ENCODE data around the gene MARK3.

The MARK3 gene

DNA sequence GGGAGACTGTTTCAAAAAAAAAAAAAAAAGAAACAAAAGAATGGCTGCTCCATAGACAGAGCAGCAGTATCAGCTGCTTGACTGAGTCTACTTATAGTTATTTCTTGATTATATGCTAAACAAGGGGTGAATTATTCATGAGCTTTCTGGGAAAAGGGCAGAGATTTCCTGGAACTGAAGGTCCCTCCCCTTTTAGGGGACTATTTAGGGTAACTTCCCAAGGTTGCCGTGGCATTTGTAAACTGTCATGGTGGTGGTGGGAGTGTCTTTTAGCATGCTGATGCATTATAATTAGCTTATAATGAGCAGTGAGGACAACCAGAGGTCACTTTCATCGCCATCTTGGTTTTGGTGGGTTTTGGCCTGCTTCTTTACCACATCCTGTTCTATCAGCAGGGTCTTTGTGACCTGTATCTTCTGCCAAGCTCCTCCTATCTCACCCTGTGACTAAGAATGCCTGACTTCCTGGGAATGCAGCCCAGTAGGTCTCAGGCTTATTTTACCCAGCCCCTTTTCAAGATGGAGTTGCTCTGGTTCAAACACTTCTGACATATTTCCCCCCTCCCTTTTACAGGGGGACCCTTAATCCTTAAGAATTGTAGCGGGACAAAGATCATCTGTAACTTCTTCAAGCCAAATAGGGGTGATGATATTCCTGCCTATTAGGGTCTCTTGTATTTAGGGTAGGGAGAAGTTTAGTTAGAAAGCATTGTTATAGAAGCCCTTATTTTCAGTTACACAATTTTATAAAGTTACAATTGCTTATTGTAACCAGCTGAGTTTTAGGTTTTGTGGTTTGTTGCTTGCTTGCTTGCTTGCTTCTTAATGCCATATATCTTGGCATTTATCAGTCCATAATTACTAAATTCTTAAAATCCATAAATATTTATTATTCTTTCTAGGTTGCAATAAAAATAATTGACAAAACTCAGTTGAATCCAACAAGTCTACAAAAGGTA, 42.5 kb downstream of the MARK3 start:
- TF ChIP-seq, protein P1, sequence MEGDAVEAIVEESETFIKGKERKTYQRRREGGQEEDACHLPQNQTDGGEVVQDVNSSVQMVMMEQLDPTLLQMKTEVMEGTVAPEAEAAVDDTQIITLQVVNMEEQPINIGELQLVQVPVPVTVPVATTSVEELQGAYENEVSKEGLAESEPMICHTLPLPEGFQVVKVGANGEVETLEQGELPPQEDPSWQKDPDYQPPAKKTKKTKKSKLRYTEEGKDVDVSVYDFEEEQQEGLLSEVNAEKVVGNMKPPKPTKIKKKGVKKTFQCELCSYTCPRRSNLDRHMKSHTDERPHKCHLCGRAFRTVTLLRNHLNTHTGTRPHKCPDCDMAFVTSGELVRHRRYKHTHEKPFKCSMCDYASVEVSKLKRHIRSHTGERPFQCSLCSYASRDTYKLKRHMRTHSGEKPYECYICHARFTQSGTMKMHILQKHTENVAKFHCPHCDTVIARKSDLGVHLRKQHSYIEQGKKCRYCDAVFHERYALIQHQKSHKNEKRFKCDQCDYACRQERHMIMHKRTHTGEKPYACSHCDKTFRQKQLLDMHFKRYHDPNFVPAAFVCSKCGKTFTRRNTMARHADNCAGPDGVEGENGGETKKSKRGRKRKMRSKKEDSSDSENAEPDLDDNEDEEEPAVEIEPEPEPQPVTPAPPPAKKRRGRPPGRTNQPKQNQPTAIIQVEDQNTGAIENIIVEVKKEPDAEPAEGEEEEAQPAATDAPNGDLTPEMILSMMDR (IDR thresholded peaks at IDR 0.05; ENCODE audit: borderline replicate concordance, insufficient read depth, low read depth, low read length), result no peak
- H3K4me3 ChIP-seq (ENCODE audit: low read depth, low read length), result no peak overlapping the region

DNA sequence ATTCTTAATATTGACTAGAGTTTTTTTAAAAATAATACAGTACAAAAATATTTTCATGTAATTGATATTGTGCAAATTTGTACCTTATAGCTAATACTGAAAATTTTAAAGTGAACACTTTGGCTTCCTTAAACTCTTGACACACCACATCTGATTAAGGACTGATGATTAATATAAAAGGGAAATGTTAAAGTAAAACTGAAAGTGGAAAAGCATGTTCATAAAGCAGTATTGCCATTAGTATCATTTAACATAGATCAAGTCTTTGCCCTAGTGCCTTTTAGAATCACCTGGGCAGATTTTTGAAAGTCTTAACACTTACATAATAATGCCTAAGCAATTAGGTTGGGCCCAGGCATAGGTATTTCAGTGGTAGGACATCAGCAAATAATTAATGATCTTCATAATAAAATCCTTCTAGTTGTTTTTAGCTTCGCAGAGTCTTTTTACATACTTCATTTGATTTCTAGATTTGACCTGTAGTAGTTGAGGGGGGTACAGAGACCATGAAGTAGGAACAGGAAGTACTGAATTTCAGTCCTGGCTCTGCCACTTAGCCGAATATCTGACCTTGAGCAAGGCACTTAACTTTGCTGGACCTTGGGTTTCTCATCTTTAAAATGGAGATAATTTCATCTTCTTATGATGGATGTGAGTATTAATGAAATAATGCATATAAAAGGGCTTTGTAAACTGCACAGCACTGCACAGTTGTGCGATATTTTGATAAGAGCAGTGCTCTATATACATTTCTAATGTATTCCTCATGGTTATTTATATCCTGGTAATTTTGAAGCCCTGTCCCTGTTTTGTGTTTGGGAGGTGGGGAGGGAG, 43.7 kb downstream of the MARK3 start:
- TF ChIP-seq, protein P1 (IDR thresholded peaks at IDR 0.05; ENCODE audit: borderline replicate concordance, insufficient read depth, low read depth, low read length), result no peak
- H3K4me3 ChIP-seq (ENCODE audit: low read depth, low read length), result no peak overlapping the region

DNA sequence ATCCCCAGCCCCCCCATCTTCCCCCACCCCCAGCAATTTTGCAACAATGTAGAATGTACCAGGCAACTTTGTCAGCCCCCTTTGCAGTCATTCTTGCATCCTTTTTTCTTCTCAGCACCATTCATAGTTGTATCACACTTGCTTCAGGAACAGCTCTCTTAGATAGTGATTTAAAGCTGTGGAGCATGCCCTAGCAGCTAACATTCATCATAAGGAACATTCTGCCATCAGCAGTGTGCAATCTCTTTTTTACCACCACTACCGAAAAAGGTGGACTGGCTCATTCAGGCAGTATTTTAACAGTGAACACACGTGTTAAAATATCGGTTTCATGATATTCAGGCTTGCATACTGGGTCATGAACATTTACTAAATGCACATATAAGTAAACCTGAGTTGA, 45.1 kb downstream of the MARK3 start:
- H3K4me3 ChIP-seq (ENCODE audit: low read depth, low read length), result no peak overlapping the region
- TF ChIP-seq, protein P1 (IDR thresholded peaks at IDR 0.05; ENCODE audit: borderline replicate concordance, insufficient read depth, low read depth, low read length), result no peak

DNA sequence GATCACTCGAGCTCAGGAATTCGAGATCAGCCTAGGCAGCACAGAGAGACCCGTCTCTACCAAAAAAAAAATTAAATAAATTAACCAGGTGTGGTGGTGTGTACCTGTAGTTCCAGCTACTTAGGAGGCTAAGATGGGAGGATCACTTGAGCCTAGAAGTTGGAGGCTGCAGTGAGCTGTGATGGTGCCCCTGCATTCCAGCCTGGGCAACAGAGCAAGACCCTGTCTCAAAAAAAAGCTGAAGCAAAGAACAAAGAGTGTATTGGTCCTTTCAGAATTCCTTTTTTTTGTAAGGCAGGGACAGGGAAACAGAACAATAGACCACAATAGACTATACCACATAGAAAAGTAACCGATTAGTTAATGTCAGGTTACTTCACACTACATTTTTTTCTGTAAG, 47.4 kb downstream of the MARK3 start:
- no peak overlapping the region for H3K4me3 ChIP-seq (ENCODE audit: low read depth, low read length)
- TF ChIP-seq, protein P1 (IDR thresholded peaks at IDR 0.05; ENCODE audit: borderline replicate concordance, insufficient read depth, low read depth, low read length), result no peak

DNA sequence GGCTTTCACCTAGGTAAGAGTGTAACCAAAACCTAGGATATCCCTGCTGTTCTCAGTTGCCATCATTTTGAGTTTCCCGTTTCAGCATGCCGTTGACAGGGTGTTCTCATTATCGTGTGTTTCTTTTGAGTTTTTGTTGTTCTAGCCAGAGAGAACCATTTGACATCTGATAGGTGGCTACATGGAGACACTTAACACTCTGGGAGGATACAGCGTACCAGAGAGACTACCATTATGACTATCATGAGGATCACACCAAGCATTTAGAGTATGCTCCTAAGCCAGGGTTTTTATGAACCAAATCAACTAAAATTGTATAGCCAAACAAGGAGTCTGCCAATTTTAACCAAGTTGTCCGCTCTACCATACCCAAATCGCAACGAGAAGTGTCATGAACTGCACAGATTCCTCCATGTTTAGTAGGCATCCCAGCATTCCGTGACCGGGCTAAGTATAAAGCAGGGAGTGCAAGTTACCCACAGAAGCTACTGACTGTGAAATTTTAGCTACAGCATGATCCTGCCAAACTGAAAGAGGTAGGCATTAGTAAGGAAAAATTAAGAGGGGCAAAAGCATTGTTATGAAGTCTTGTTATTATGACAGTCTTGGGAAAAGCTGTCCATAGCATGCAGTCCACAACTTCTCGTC, 48.8 kb downstream of the MARK3 start:
- TF ChIP-seq, protein P1 (IDR thresholded peaks at IDR 0.05; ENCODE audit: borderline replicate concordance, insufficient read depth, low read depth, low read length), result no peak
- no peak overlapping the region for H3K4me3 ChIP-seq (ENCODE audit: low read depth, low read length)

DNA sequence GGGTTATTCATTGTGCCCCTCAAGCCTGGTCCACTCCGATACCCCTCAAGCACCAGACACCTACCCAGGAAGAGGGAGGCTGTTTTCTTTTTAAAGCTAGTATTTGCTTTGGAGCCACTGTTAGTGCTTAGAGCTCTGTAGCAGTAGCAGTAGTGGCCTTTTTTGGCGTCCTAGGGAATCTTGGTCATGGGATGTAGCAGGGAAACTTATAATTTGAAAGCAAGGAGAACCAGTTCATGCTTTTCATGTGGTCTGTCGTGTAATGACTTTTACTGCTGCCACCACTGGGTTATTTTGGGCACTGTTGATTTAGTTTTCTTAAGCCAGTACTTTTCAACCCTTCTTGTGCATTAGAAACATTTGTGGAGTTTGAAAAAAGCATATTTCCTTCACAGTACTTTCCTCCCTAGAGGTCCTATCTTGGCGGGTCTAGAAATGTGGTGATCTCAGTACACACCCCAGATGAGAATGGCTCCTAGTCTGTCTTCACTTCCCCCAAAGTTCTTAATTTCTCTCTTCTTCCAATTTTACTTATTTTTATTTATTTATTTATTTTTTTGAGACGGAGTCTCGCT, 49.7 kb downstream of the MARK3 start:
- TF ChIP-seq, protein P1 (IDR thresholded peaks at IDR 0.05; ENCODE audit: borderline replicate concordance, insufficient read depth, low read depth, low read length), result no peak
- H3K4me3 ChIP-seq (ENCODE audit: low read depth, low read length), result no peak overlapping the region
